ENCODE measurements around the gene SNRNP25. TPM values are rescaled to one million over a fixed set of nuclear protein-coding genes. Genes with fewer than 3 reads are reported as not detected.

Gene SNRNP25
- total RNA-seq, 4 donors from 2014 or later, result 25.6 to 34.4 (median 28.5) TPM

DNA sequence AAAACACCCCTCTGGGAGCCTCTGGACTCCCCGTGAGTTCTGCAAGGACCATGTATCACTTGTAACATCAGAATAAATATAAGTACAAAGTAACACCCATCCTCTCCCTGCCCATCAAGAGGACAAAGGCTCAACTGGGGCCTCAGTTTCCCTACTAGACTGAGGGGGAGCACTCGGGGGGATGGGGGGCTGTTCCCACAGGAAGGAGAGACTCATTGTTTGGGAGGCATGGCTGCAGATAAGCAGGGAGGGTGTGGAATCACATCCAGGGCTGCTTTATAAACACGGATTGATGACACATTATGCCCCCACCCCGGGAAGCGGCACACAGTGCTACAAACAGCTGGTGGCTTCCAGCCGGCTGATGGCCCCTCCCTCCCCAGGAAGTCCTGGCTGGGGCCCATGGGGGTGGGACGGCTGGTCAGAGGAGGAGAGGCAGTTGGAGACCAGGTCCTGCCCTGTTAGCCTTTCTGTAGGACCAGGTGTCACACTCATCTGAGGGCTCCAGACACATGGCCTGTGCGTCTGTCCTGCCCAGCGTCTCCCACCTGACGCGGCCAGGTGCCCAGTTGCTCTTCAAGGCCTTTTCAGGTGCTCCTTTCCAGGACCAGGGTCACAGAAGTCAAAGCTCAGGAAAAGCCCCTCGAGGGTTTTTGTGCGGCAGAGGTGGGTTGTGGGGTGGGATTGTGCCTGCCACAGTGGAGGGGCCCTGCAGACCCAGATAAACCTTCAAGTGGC lies 23.1 kb downstream of the SNRNP25 start:
- Histone ChIP-seq H3K36me3 (peaks cover 0 to 21% of the 10 kb centered on the region in 2 donors), H3K27ac (peak overlapping the region; percentile 58 to 97 (median 94)), H3K9me3 (no peaks in the 10 kb centered on the region), H3K27me3 (no peaks in the 10 kb centered on the region), H3K4me3 (peak overlapping the region in 1 of 2 donors; percentile 95), H3K4me1 (peaks cover 0 to 76% (median 42%) of the 10 kb centered on the region in 3 donors)
- TF ChIP-seq POLR2AphosphoS5 (IDR thresholded peaks at IDR 0.05) (peak; percentile 47), EP300 (IDR thresholded peaks at IDR 0.05) (no peak), POLR2A (IDR thresholded peaks at IDR 0.05) (peak; percentile 9 to 24)
- ATAC-seq, result peak; percentile 64
- 27 to 50% methylated on average over 1 to 3 of the region's 13 CpGs for WGBS, 2 donors (ENCODE audit: low coverage in 1 of 2)

DNA sequence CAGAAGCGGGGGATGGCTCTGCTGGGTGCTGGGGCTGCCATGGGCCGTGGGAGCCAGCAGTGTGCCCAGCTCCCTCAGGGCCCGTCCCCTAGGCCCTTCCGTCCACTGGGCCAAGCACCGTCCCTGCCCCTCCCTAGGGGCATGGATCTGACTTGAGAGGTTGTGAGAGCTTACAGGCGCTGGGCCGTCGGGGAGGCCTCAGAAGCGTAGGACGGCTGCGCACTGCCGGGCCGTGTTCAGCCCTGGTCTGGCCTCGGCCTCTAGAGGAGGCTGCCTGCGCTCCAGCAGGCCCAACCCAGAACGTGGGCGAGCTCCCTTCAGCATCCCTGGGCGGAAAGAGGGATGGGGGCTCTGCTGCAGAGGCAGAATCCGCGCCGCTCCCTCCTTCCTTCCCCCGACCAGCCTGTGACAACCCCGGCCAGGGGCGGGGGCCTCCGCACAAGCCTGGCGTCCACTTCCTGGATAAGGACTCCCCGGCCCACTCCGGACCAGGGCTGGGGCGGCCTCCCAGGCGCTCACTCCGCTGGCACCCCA lies 23.7 kb downstream of the SNRNP25 start:
- WGBS, 2 donors (ENCODE audit: low coverage in 1 of 2), result no CpG with 5 or more reads among the region's 31 CpGs
- peak; percentile 29 for ATAC-seq
- H3K27ac ChIP-seq, result peak overlapping the region; percentile 58 to 97 (median 94)
- H3K27me3 ChIP-seq, result no peaks in the 10 kb centered on the region
- no peaks in the 10 kb centered on the region for H3K9me3 ChIP-seq
- H3K36me3 ChIP-seq, result peaks cover 0 to 22% of the 10 kb centered on the region in 2 donors
- no peak for TF ChIP-seq EP300 (IDR thresholded peaks at IDR 0.05)
- TF ChIP-seq POLR2AphosphoS5 (IDR thresholded peaks at IDR 0.05), result no peak
- no peak for TF ChIP-seq POLR2A (IDR thresholded peaks at IDR 0.05)
- TF ChIP-seq, protein P1, sequence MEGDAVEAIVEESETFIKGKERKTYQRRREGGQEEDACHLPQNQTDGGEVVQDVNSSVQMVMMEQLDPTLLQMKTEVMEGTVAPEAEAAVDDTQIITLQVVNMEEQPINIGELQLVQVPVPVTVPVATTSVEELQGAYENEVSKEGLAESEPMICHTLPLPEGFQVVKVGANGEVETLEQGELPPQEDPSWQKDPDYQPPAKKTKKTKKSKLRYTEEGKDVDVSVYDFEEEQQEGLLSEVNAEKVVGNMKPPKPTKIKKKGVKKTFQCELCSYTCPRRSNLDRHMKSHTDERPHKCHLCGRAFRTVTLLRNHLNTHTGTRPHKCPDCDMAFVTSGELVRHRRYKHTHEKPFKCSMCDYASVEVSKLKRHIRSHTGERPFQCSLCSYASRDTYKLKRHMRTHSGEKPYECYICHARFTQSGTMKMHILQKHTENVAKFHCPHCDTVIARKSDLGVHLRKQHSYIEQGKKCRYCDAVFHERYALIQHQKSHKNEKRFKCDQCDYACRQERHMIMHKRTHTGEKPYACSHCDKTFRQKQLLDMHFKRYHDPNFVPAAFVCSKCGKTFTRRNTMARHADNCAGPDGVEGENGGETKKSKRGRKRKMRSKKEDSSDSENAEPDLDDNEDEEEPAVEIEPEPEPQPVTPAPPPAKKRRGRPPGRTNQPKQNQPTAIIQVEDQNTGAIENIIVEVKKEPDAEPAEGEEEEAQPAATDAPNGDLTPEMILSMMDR (IDR thresholded peaks at IDR 0.05), result no peak
- peak overlapping the region; percentile 49 to 95 for H3K4me3 ChIP-seq
- peaks cover 0 to 74% (median 42%) of the 10 kb centered on the region in 3 donors for H3K4me1 ChIP-seq

DNA sequence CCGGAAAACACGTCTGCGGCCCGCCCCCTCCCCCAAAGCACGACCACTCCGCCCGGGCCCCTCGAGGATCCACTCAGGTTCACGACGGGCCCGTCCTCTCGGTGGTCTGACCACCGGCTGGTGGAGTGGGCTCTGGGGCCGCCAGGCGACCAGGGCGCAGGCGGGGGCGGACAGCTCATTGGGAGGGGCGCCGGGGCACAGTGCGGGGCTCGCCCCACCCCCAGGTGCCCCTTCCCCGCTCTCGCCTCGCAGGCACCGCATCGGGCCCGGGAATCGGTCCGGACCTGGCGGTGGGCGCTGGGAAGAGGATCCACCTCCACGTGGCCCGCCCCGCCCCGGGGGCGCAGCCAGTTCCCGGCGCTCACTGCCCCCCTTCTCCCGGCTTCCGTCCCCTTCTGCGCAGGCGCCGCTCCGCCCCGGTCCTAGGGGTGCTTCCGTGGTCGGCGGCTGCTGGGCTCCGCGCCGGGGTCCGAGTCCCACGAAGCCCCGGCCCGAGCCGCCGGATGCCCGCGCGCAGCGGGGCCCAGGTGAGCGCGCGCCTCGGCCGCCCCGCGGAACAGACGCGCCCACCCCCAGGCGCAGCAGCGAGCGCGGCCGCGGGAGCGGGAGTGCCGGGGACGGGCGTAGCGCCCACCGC lies 24.3 kb downstream of the SNRNP25 start, which contains the start of gene MPG:
Gene MPG, plus strand, starts transcription at position 419 of the 637 bp plus-strand sequence. Its CDS starts 85 bp downstream, at position 504.
- peaks cover 0 to 69% (median 38%) of the 10 kb centered on the region in 3 donors for H3K4me1 ChIP-seq
- H3K27ac ChIP-seq, result peak within 1 kb of the TSS; percentile 58 to 97 (median 94)
- H3K9me3 ChIP-seq, result no peaks in the 10 kb centered on the region
- no CpG with 5 or more reads among the region's 83 CpGs for WGBS, 2 donors (ENCODE audit: low coverage in 1 of 2)
- no peaks in the 10 kb centered on the region for H3K27me3 ChIP-seq
- H3K36me3 ChIP-seq, result peaks cover 0 to 26% of the 10 kb centered on the region in 2 donors
- TF ChIP-seq, protein P1 (IDR thresholded peaks at IDR 0.05), result no peak
- peak; percentile 72 for TF ChIP-seq POLR2AphosphoS5 (IDR thresholded peaks at IDR 0.05)
- peak in 1 of 2 donors; percentile 81 for TF ChIP-seq POLR2A (IDR thresholded peaks at IDR 0.05)
- no peak for TF ChIP-seq EP300 (IDR thresholded peaks at IDR 0.05)
- ATAC-seq, result peak; percentile 77
- peak within 1 kb of the TSS; percentile 49 to 95 for H3K4me3 ChIP-seq

DNA sequence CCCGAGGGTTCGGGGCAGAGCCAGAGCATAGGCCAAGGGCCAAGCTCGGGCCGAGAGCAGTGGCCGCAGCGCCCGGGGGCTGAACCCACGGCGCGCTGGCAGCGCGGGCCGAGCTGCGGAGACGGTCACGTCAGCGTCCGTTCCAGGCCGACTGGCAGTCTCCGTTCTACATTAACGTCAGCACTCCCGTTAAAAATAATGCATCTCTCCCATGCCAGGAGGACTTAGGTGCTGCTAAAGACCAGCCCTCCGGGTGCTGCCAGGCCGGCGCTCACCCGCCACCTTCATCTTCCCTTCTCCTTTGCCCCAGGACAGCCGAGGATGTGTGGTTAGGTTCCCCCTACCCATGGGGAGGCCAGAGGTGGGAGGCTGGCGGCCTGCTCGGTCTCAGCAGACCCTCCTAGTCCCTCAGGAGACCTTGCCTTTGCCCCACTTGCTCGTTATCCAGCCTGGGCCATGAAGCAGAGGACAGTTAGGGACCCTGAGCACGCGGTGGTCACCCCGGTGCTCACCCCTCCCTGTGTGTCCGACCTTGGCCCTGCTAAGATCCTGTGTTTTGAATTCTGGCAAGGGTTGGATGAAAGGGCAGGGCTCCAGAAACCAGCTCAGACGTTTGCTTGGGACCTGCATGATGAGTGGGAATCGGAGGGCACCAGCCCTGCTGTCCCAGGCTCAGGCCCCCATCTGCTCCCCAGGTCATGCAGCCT lies 25.0 kb downstream of the SNRNP25 start:
- Histone ChIP-seq H3K27ac (peak overlapping the region; percentile 58 to 97 (median 94)), H3K9me3 (no peaks in the 10 kb centered on the region), H3K27me3 (no peaks in the 10 kb centered on the region), H3K4me3 (peak overlapping the region; percentile 49 to 95), H3K36me3 (peaks cover 0 to 33% of the 10 kb centered on the region in 2 donors), H3K4me1 (peaks cover 0 to 68% (median 32%) of the 10 kb centered on the region in 3 donors)
- TF ChIP-seq POLR2AphosphoS5 (IDR thresholded peaks at IDR 0.05) (peak; percentile 13), EP300 (IDR thresholded peaks at IDR 0.05) (no peak)
- ATAC-seq, result peak; percentile 28
- 4 to 24% methylated on average over 6 to 9 of the region's 36 CpGs for WGBS, 2 donors (ENCODE audit: low coverage in 1 of 2)

DNA sequence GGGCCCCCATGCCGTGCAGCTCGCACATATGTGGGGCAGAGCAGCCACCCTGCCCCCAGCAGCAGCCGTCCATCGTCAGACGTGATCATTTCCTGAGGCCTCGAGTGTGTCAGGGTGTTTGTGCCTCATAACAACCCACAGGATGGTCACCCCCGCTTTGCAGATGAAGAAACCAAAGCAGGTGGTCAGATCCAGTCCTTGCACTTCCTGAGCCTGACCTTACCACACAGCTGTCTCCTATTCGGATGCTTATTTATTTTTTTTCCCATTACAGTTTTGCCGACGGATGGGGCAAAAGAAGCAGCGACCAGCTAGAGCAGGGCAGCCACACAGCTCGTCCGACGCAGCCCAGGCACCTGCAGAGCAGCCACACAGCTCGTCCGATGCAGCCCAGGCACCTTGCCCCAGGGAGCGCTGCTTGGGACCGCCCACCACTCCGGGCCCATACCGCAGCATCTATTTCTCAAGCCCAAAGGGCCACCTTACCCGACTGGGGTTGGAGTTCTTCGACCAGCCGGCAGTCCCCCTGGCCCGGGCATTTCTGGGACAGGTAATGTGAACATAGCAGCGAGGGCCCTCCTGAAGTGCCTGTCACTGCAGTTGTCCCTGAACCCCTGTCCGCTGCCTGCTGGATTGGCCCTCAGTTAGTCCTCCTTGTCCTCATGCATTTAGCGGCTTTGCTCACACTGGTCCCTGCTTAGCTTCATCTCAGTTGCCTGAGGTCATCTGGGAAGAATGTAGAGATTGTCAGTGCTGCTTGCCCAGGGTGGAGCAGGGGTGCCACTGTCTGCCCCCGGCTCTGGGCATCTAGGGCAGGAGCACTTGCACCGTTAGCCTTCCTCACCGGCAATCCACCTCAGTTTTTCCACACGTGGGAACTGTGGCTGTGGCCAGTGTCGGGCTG lies 25.8 kb downstream of the SNRNP25 start:
- Histone ChIP-seq H3K27ac (peak overlapping the region in 3 of 4 donors; percentile 93 to 97 (median 96)), H3K9me3 (no peaks in the 10 kb centered on the region), H3K4me3 (peak overlapping the region in 1 of 2 donors; percentile 95), H3K27me3 (no peaks in the 10 kb centered on the region), H3K4me1 (peaks cover 0 to 68% (median 39%) of the 10 kb centered on the region in 3 donors), H3K36me3 (peaks cover 0 to 41% of the 10 kb centered on the region in 2 donors)
- TF ChIP-seq POLR2AphosphoS5 (IDR thresholded peaks at IDR 0.05), result no peak
- TF ChIP-seq, protein P1 (IDR thresholded peaks at IDR 0.05), result no peak
- no peak for TF ChIP-seq POLR2A (IDR thresholded peaks at IDR 0.05)
- TF ChIP-seq EP300 (IDR thresholded peaks at IDR 0.05), result no peak
- WGBS, 2 donors (ENCODE audit: low coverage in 1 of 2), result 60 to 100% methylated on average over 1 to 3 of the region's 32 CpGs
- ATAC-seq, result no peak
